Stimulated activated CD8-positive, alpha-beta memory T cell treated with anti-CD3 and anti-CD28 coated beads, Interleukin-15, amount 100 ng/mL, for 48 hours (primary cell): Measurements from ENCODE around the gene LRRC52.
"Not testable (repeated sequence)": the region's sequence is repeated elsewhere in the genome, so short reads cannot be mapped to it uniquely, and the experiment has no call there.

ENCODE experiments used
- DNase-seq, 2 donors: peaks; one replicate each; pipeline ENCODE4 v3.0.0-alpha.2; 2020; ENCODE audit warnings: low read depth in 2 of 2

LRRC52 gene

GRCh38 chr1:165581926-165582325, 38.1 kb downstream of the LRRC52 start:
- no peak for DNase-seq

GRCh38 chr1:165586398-165586797, 42.6 kb downstream of the LRRC52 start:
- DNase-seq: no peak

GRCh38 chr1:165591391-165591790, 47.6 kb downstream of the LRRC52 start:
- DNase-seq: not testable (repeated sequence)

GRCh38 chr1:165592945-165593823, 49.4 kb downstream of the LRRC52 start:
- DNase-seq: peak; percentile 32 to 42

- DNase-seq: no peak
Measured at GRCh38 chr1:165595246-165595938, 51.6 kb downstream of the LRRC52 start.

GRCh38 chr1:165597883-165598675, 54.3 kb downstream of the LRRC52 start:
- peak; percentile 94 to 97 for DNase-seq

- peak in 1 of 2 donors; percentile 3 for DNase-seq
Measured at GRCh38 chr1:165598676-165599059, 54.9 kb downstream of the LRRC52 start.

GRCh38 chr1:165600793-165601192, 57.0 kb downstream of the LRRC52 start:
- DNase-seq: no peak

GRCh38 chr1:165603810-165604209, 60.0 kb downstream of the LRRC52 start:
- DNase-seq: no peak

- DNase-seq: no peak
Measured at GRCh38 chr1:165605246-165605645, 61.4 kb downstream of the LRRC52 start.

GRCh38 chr1:165606676-165607075, 62.9 kb downstream of the LRRC52 start:
- not testable (repeated sequence) for DNase-seq

- no peak for DNase-seq
Measured at GRCh38 chr1:165610866-165611265, 67.1 kb downstream of the LRRC52 start.

- no peak for DNase-seq
Measured at GRCh38 chr1:165612062-165612461, 68.3 kb downstream of the LRRC52 start.
